H9 (cell line): ENCODE results near the gene KBTBD13. TPM values are rescaled to one million over a fixed set of nuclear protein-coding genes. Genes with fewer than 3 reads are reported as not detected.
"Not testable (repeated sequence)": the region's sequence is repeated elsewhere in the genome, so short reads cannot be mapped to it uniquely, and the experiment has no call there.

Experiments used
- DNase-seq: peaks from one replicate; pipeline ENCODE4 v3.0.0-alpha.2; 2017
- H2AFZ ChIP-seq: one replicate; pipeline ENCODE4 v1.6.1; 2013; ENCODE audit warnings: mild to moderate bottlenecking, low read length, control low read depth, moderate library complexity
- H2AK5ac ChIP-seq: 2 replicates; pipeline ENCODE4 v1.6.1; 2013; ENCODE audit warnings: low read length, control low read depth, mixed read lengths; ENCODE audit not compliant: insufficient read length
- H2BK120ac ChIP-seq: one replicate; pipeline ENCODE4 v1.6.1; 2013; ENCODE audit warnings: low read depth, mild to moderate bottlenecking, low read length, control low read depth, inconsistent platforms; ENCODE audit not compliant: poor library complexity, severe bottlenecking
- H2BK12ac ChIP-seq: 2 replicates; pipeline ENCODE4 v1.6.1; 2013; ENCODE audit warnings: low read length, control low read depth, mixed read lengths, low read depth; ENCODE audit not compliant: insufficient read length
- H2BK15ac ChIP-seq: 2 replicates; pipeline ENCODE4 v1.6.1; 2013; ENCODE audit warnings: low read depth, low read length, control low read depth
- H2BK20ac ChIP-seq: one replicate; pipeline ENCODE4 v1.6.1; 2013; ENCODE audit warnings: low read depth, mild to moderate bottlenecking, low read length, control low read depth, inconsistent platforms; ENCODE audit not compliant: poor library complexity, severe bottlenecking
- H2BK5ac ChIP-seq: 2 replicates; pipeline ENCODE4 v1.6.1; 2013; ENCODE audit warnings: low read length, control low read depth, mixed read lengths; ENCODE audit not compliant: insufficient read length
- H3K14ac ChIP-seq: 2 replicates; pipeline ENCODE4 v1.6.1; 2013; ENCODE audit warnings: low read length, control low read depth; ENCODE audit not compliant: insufficient read depth
- H3K18ac ChIP-seq: 2 replicates; pipeline ENCODE4 v1.6.1; 2013; ENCODE audit warnings: low read depth, mild to moderate bottlenecking, mixed read lengths, low read length, control low read depth; ENCODE audit not compliant: insufficient read length
- H3K23ac ChIP-seq: 2 replicates; pipeline ENCODE4 v1.6.1; 2013; ENCODE audit warnings: low read length, control low read depth, mixed read lengths, low read depth; ENCODE audit not compliant: insufficient read length
- H3K23me2 ChIP-seq: 2 replicates; pipeline ENCODE4 v1.6.1; 2013; ENCODE audit warnings: low read depth, mild to moderate bottlenecking, mixed read lengths, low read length, control low read depth; ENCODE audit not compliant: insufficient read length, poor library complexity, severe bottlenecking
- H3K27ac ChIP-seq: 2 replicates; pipeline ENCODE4 v1.5.1; 2013; ENCODE audit warnings: low read length, control low read depth, mixed read lengths, low read depth; ENCODE audit not compliant: insufficient read length
- H3K27me3 ChIP-seq: 2 replicates; pipeline ENCODE4 v1.6.1; 2013; ENCODE audit warnings: low read length, control low read depth, inconsistent platforms; ENCODE audit not compliant: insufficient read depth
- H3K4ac ChIP-seq: 2 replicates; pipeline ENCODE4 v1.6.1; 2013; ENCODE audit warnings: low read depth, mild to moderate bottlenecking, control low read depth, inconsistent platforms, low read length, moderate library complexity
- H3K4me1 ChIP-seq: 2 replicates; pipeline ENCODE4 v1.6.1; 2013; ENCODE audit warnings: low read length, control low read depth, inconsistent platforms; ENCODE audit not compliant: insufficient read depth
- H3K4me2 ChIP-seq: 2 replicates; pipeline ENCODE4 v1.6.1; 2013; ENCODE audit warnings: low read length, control low read depth, mixed read lengths; ENCODE audit not compliant: insufficient read length, insufficient read depth
- H3K56ac ChIP-seq: 2 replicates; pipeline ENCODE4 v1.6.1; 2013; ENCODE audit warnings: low read depth, mild to moderate bottlenecking, mixed read lengths, low read length, control low read depth; ENCODE audit not compliant: insufficient read length
- H3K79me1 ChIP-seq: 2 replicates; pipeline ENCODE4 v1.6.1; 2013; ENCODE audit warnings: low read depth, mild to moderate bottlenecking, moderate library complexity, low read length, control low read depth, inconsistent platforms; ENCODE audit not compliant: insufficient read depth, poor library complexity, severe bottlenecking
- H3K79me2 ChIP-seq: 2 replicates; pipeline ENCODE4 v1.6.1; 2013; ENCODE audit warnings: low read length, control low read depth, inconsistent platforms; ENCODE audit not compliant: insufficient read depth
- H3K9ac ChIP-seq: 2 replicates; pipeline ENCODE4 v1.6.1; 2013; ENCODE audit warnings: low read length, control low read depth, mixed read lengths; ENCODE audit not compliant: insufficient read length; ENCODE audit errors: extremely low read depth
- H3K9me3 ChIP-seq: one replicate; pipeline ENCODE4 v1.6.1; 2013; ENCODE audit warnings: low read depth, low read length, inconsistent platforms; ENCODE audit not compliant: control insufficient read depth
- H3T11ph ChIP-seq: one replicate; pipeline ENCODE4 v1.6.1; 2013; ENCODE audit warnings: mild to moderate bottlenecking, low read length, control low read depth, inconsistent platforms
- H4K20me1 ChIP-seq: one replicate; pipeline ENCODE4 v1.6.1; 2013; ENCODE audit not compliant: control insufficient read depth, insufficient read length, insufficient read depth
- H4K5ac ChIP-seq: 2 replicates; pipeline ENCODE4 v1.6.1; 2013; ENCODE audit warnings: low read depth, mild to moderate bottlenecking, mixed read lengths, low read length, control low read depth; ENCODE audit not compliant: insufficient read length
- H4K8ac ChIP-seq: replicated peaks from 2 replicates; pipeline ENCODE4 v1.6.1; 2013; ENCODE audit warnings: low read length, control low read depth, mixed read lengths, low read depth; ENCODE audit not compliant: insufficient read length
- H4K91ac ChIP-seq: 2 replicates; pipeline ENCODE4 v1.6.1; 2013; ENCODE audit warnings: low read depth, mild to moderate bottlenecking, moderate library complexity, mixed read lengths, low read length, control low read depth; ENCODE audit not compliant: insufficient read length
- H3K27ac Mint-ChIP-seq, 3 experiments: 2 replicates in 2 of 3; 3 replicates in 1 of 3; pipeline ENCODE4 v1.8.0; 2020 to 2021; ENCODE audit warnings: mixed read lengths in 3 of 3, mild to moderate bottlenecking in 1 of 3, moderate library complexity in 1 of 3
- H3K27me3 Mint-ChIP-seq: 2 replicates; pipeline ENCODE4 v1.8.0; 2021; ENCODE audit warnings: low read depth, mild to moderate bottlenecking, moderate library complexity, mixed read lengths
- H3K36me3 Mint-ChIP-seq, 3 experiments: 2 replicates in 2 of 3; 3 replicates in 1 of 3; pipeline ENCODE4 v1.8.0; 2020 to 2021; ENCODE audit warnings: low read depth in 3 of 3, mixed read lengths in 3 of 3; ENCODE audit not compliant: insufficient read depth in 1 of 3
- H3K4me1 Mint-ChIP-seq, 2 experiments: 2 replicates each; pipeline ENCODE4 v1.8.0; 2020; ENCODE audit warnings: mixed read lengths in 2 of 2
- H3K4me3 Mint-ChIP-seq, 2 experiments: 2 replicates in 1 of 2; 3 replicates in 1 of 2; pipeline ENCODE4 v1.8.0; 2020 to 2021; ENCODE audit warnings: mild to moderate bottlenecking in 2 of 2, mixed read lengths in 2 of 2, moderate library complexity in 1 of 2
- H3K9me3 Mint-ChIP-seq, 2 experiments: 2 replicates in 1 of 2; 3 replicates in 1 of 2; pipeline ENCODE4 v1.8.0; 2020; ENCODE audit warnings: mild to moderate bottlenecking in 2 of 2, mixed read lengths in 2 of 2, moderate library complexity in 1 of 2
- WGBS: extraction: QIAGEN DNeasy Blood & Tissue Kit; methylation state at CpG from one replicate; pipeline ENCODE4 v1.1.7; 2013; ENCODE audit warnings: missing lambda C conversion rate, low lambda C conversion rate, mixed read lengths; ENCODE audit not compliant: insufficient read length; ENCODE audit errors: extremely low coverage; 5-methylcytosine and 5-hydroxymethylcytosine counted together
- total RNA-seq: library from RNA; stranded (reverse); gene quantifications from 2 replicates; pipeline ENCODE4 v1.2.1, GENCODE V29; 2021

KBTBD13 gene
- total RNA-seq, 1 experiment from 2014 or later: not detected

GRCh38 chr15:65075607-65076395 lies 745 bp upstream of the KBTBD13 start:
- H3K9me3 Mint-ChIP-seq, H3K23me2 ChIP-seq, H3K79me1 ChIP-seq, H3K36me3 Mint-ChIP-seq, H2BK20ac ChIP-seq, H2AK5ac ChIP-seq, H3K4me1 ChIP-seq, H3K18ac ChIP-seq, H3T11ph ChIP-seq, H4K91ac ChIP-seq, H3K14ac ChIP-seq, H3K56ac ChIP-seq, H2BK12ac ChIP-seq, H3K4me3 Mint-ChIP-seq, H3K4me2 ChIP-seq, H2AFZ ChIP-seq, H4K20me1 ChIP-seq, H2BK15ac ChIP-seq, H3K27ac ChIP-seq, H3K23ac ChIP-seq, H3K79me2 ChIP-seq, H3K4ac ChIP-seq, H4K5ac ChIP-seq, H3K9ac ChIP-seq, H3K27me3 ChIP-seq, H2BK5ac ChIP-seq, H2BK120ac ChIP-seq, H3K9me3 ChIP-seq, H4K8ac ChIP-seq, DNase-seq: not testable (repeated sequence)
- Mint-ChIP-seq H3K27ac (peak overlapping the region in 1 of 3 experiments; percentile 34; a peak in 1 of 7 replicates), H3K4me1 (peaks cover 10 to 17% of the 10 kb centered on the region in 2 experiments), H3K27me3 (peaks cover 18% of the 10 kb centered on the region)
- no CpG with 5 or more reads among the region's 12 CpGs for WGBS
